IMR-90 (cell line): ENCODE results near the gene CDYL2. TPM values are rescaled to one million over a fixed set of nuclear protein-coding genes. Genes with fewer than 3 reads are reported as not detected.

Experiments
- ATAC-seq: fragments of 200-7000 bp; cut with Tn5 transposase; 2 replicates; pipeline ENCODE4 v1.9.1; 2020; ENCODE audit warnings: low read depth, mild to moderate bottlenecking, moderate library complexity
- BruUV-seq: library from RNA; stranded (reverse); fragments of 400-500 nt; replicated peaks from 2 replicates; lab custom pipeline; 2021; lab: Mats Ljungman, UMichigan
- CTCF ChIA-PET: fragments of 300-600 bp; formaldehyde crosslinking; extraction: SDS; loops from one replicate; lab custom pipeline; 2021; ENCODE audit warnings: antibody characterized with exemption; lab: Yijun Ruan, JAX
- POLR2A ChIA-PET: fragments of 300-600 bp; sonication (Branson Sonifier 250); formaldehyde crosslinking; loops from one replicate; lab custom pipeline; 2022; ENCODE audit warnings: antibody characterized with exemption; ENCODE audit not compliant: unreplicated experiment; lab: Charles Lee
- DNase-seq: peaks from one replicate; pipeline ENCODE4 v3.0.0; 2013
- H2AFZ ChIP-seq: replicated peaks from 2 replicates; pipeline ENCODE3; 2013; ENCODE audit warnings: low read length, mild to moderate bottlenecking; ENCODE audit not compliant: poor library complexity
- H2AK5ac ChIP-seq: 2 replicates; pipeline ENCODE4 v1.6.1; 2013; ENCODE audit warnings: low read depth, low read length, inconsistent platforms
- H2AK9ac ChIP-seq: replicated peaks from 2 replicates; pipeline ENCODE3; 2013; ENCODE audit warnings: mild to moderate bottlenecking, low read depth, low read length, moderate library complexity; ENCODE audit not compliant: poor library complexity
- H2BK120ac ChIP-seq: 2 replicates; pipeline ENCODE4 v1.6.1; 2013; ENCODE audit warnings: low read depth, low read length, inconsistent platforms
- H2BK15ac ChIP-seq: 3 replicates; pipeline ENCODE4 v1.6.1; 2013; ENCODE audit warnings: low read depth, low read length, inconsistent platforms
- H2BK20ac ChIP-seq: 2 replicates; pipeline ENCODE4 v1.6.1; 2013; ENCODE audit warnings: low read depth, mild to moderate bottlenecking, inconsistent platforms, low read length, moderate library complexity
- H2BK5ac ChIP-seq: 2 replicates; pipeline ENCODE4 v1.6.1; 2013; ENCODE audit warnings: mild to moderate bottlenecking, low read depth, low read length, inconsistent platforms; ENCODE audit not compliant: poor library complexity, severe bottlenecking
- H3K14ac ChIP-seq: replicated peaks from 2 replicates; pipeline ENCODE4 v1.6.1; 2013; ENCODE audit warnings: low read depth, low read length, inconsistent platforms
- H3K18ac ChIP-seq: 2 replicates; pipeline ENCODE4 v1.6.1; 2013; ENCODE audit warnings: low read depth, low read length, control low read depth
- H3K23ac ChIP-seq: 2 replicates; pipeline ENCODE4 v1.6.1; 2013; ENCODE audit warnings: low read depth, low read length, inconsistent platforms
- H3K27ac ChIP-seq: 2 replicates; pipeline ENCODE4 v1.5.1; 2013; ENCODE audit warnings: mild to moderate bottlenecking, control low read depth, low read length; ENCODE audit not compliant: insufficient read depth
- H3K27me3 ChIP-seq: 2 replicates; pipeline ENCODE4 v1.6.1; 2013; ENCODE audit warnings: low read length; ENCODE audit not compliant: control insufficient read depth, insufficient read depth
- H3K36me3 ChIP-seq: 2 replicates; pipeline ENCODE4 v1.6.1; 2013; ENCODE audit warnings: low read length, mixed read lengths; ENCODE audit not compliant: control insufficient read depth, insufficient read depth
- H3K4ac ChIP-seq: 2 replicates; pipeline ENCODE4 v1.6.1; 2013; ENCODE audit warnings: low read depth, low read length, inconsistent platforms
- H3K4me1 ChIP-seq: 2 replicates; pipeline ENCODE4 v1.6.1; 2013; ENCODE audit warnings: low read length, mixed read lengths; ENCODE audit not compliant: control insufficient read depth, insufficient read depth
- H3K4me2 ChIP-seq: 2 replicates; pipeline ENCODE4 v1.6.1; 2013; ENCODE audit warnings: low read depth, mild to moderate bottlenecking, control low read depth, low read length, moderate library complexity
- H3K4me3 ChIP-seq: 2 replicates; pipeline ENCODE4 v1.5.1; 2013; ENCODE audit warnings: low read depth, mild to moderate bottlenecking, control low read depth, low read length, moderate library complexity; ENCODE audit not compliant: insufficient read depth
- H3K56ac ChIP-seq: 2 replicates; pipeline ENCODE4 v1.6.1; 2013; ENCODE audit warnings: low read length, inconsistent platforms; ENCODE audit not compliant: insufficient read depth; ENCODE audit errors: extremely low read depth
- H3K79me1 ChIP-seq, 2 experiments: 2 replicates each; pipeline ENCODE4 v1.6.1; 2013; ENCODE audit warnings: low read length in 2 of 2, inconsistent platforms in 1 of 2, low read depth in 1 of 2
- H3K9ac ChIP-seq: 2 replicates; pipeline ENCODE4 v1.6.1; 2013; ENCODE audit warnings: low read depth, low read length, control low read depth
- H3K9me1 ChIP-seq: 2 replicates; pipeline ENCODE4 v1.6.1; 2013; ENCODE audit warnings: low read length, inconsistent platforms; ENCODE audit not compliant: insufficient read depth
- H3K9me3 ChIP-seq: 2 replicates; pipeline ENCODE4 v1.6.1; 2013; ENCODE audit warnings: low read length; ENCODE audit not compliant: control insufficient read depth, insufficient read depth
- H4K20me1 ChIP-seq: 2 replicates; pipeline ENCODE4 v1.6.1; 2013; ENCODE audit warnings: low read length, inconsistent platforms; ENCODE audit not compliant: insufficient read depth
- H4K5ac ChIP-seq: 2 replicates; pipeline ENCODE4 v1.6.1; 2013; ENCODE audit warnings: mild to moderate bottlenecking, low read depth, low read length, control low read depth
- H4K8ac ChIP-seq, 2 experiments: 2 replicates each; pipeline ENCODE4 v1.6.1; 2013; ENCODE audit warnings: low read depth in 2 of 2, low read length in 2 of 2, control low read depth in 1 of 2, inconsistent platforms in 1 of 2
- H4K91ac ChIP-seq: 2 replicates; pipeline ENCODE4 v1.6.1; 2013; ENCODE audit warnings: low read depth, low read length, inconsistent platforms; ENCODE audit not compliant: insufficient read depth
- CHD1 ChIP-seq: IDR thresholded peaks from 2 replicates; pipeline ENCODE4 v1.6.1; 2012; ENCODE audit warnings: low read depth, low read length, improper control_type of control experiment
- ELK1 ChIP-seq: fragments of 150-350 bp; IDR thresholded peaks from 2 replicates; pipeline ENCODE4 v1.6.1; 2016; ENCODE audit warnings: low read depth, mild to moderate bottlenecking, low read length, moderate library complexity, borderline replicate concordance
- FOS ChIP-seq: fragments of 150-350 bp; IDR thresholded peaks from 2 replicates; pipeline ENCODE4 v1.6.1; 2016; ENCODE audit warnings: low read depth, low read length
- MAZ ChIP-seq: IDR thresholded peaks from 2 replicates; pipeline ENCODE4 v1.6.1; 2012; ENCODE audit warnings: low read depth, mild to moderate bottlenecking, low read length, improper control_type of control experiment, moderate library complexity, borderline replicate concordance
- MXI1 ChIP-seq: IDR thresholded peaks from 2 replicates; pipeline ENCODE4 v1.6.1; 2012; ENCODE audit warnings: low read depth, mild to moderate bottlenecking, low read length, moderate library complexity, borderline replicate concordance
- NFE2L2 ChIP-seq: fragments of 150-350 bp; IDR thresholded peaks from 2 replicates; pipeline ENCODE4 v1.6.1; 2016; ENCODE audit warnings: low read depth, mild to moderate bottlenecking, low read length
- POLR2A ChIP-seq: IDR thresholded peaks from 2 replicates; pipeline ENCODE4 v1.6.1; 2012; ENCODE audit warnings: mild to moderate bottlenecking, low read depth, low read length
- RAD21 ChIP-seq: IDR thresholded peaks from 2 replicates; pipeline ENCODE4 v1.6.1; 2012; ENCODE audit warnings: low read length, improper control_type of control experiment
- RCOR1 ChIP-seq: IDR thresholded peaks from 2 replicates; pipeline ENCODE4 v1.6.1; 2012; ENCODE audit warnings: mild to moderate bottlenecking, low read length, improper control_type of control experiment; ENCODE audit not compliant: insufficient replicate concordance
- RFX5 ChIP-seq: IDR thresholded peaks from 2 replicates; pipeline ENCODE4 v1.8.0; 2012; ENCODE audit warnings: low read depth, mild to moderate bottlenecking, low read length, moderate library complexity
- WGBS, 2 experiments: methylation state at CpG; one replicate each; pipeline versions ENCODE4 v1.1.5 to v1.1.7; 2013; ENCODE audit warnings: missing lambda C conversion rate in 2 of 2; ENCODE audit not compliant: insufficient read length in 1 of 2; ENCODE audit errors: extremely low coverage in 2 of 2; 5-methylcytosine and 5-hydroxymethylcytosine counted together
- dilution Hi-C: fragments of 300-500 bp; cut with HindIII; formaldehyde crosslinking; loops from one replicate; pipeline ENCODE4 v1.14.3; 2018; ENCODE audit warnings: low sequenced_read_pairs; ENCODE audit not compliant: unreplicated experiment
- in situ Hi-C: fragments of 300-500 bp; cut with MboI; formaldehyde crosslinking; loops from 3 replicates; pipeline ENCODE4 v1.14.3; 2019; ENCODE audit warnings: low sequenced_read_pairs, inconsistent platforms, mixed read lengths
- intact Hi-C: fragments of 100-400 bp; cut with micrococcal nuclease; formaldehyde crosslinking; loops from 2 replicates; pipeline ENCODE4 v1.10.0; 2022
- polyA plus RNA-seq, 3 experiments: library from polyadenylated mRNA; depleted of rRNA; stranded (reverse); fragments of >200 nt; gene quantifications; 2 replicates each; pipeline ENCODE4 v1.2.3, GENCODE V29; 2012; ENCODE audit warnings: low replicate concordance in 1 of 3
- total RNA-seq: library from RNA; depleted of rRNA; stranded (reverse); fragments of >200 nt; gene quantifications from 2 replicates; pipeline ENCODE4 v1.2.3, GENCODE V29; 2012

CDYL2 gene
- total and polyA plus RNA-seq, 2 of the 4 experiments (the other 2 are of a cell fraction): 1.2 to 3.9 TPM

DNA sequence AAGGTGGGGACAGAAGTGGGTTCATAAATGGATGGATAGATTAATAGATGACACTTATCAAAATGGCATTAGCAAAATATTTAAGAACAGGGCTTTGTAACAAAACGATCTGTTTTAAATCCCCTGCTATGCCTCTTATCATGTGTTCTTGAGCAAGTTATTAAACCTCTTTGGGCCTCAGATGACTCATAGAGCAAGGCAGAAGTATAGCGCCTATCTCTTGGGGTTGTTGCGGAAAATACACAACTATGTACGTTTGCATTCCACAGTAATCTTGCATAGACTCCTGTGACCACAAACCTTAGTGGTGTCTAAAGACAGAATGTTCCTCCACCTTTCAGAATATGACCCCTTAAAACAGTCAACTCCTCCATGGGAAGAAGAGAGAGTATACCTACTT is 116.8 kb downstream of the CDYL2 start:
- dilution Hi-C loops: no loop called here
- H3K79me1 ChIP-seq: peaks cover 0 to 18% of the 10 kb centered on the region in 2 experiments; a peak in 3 of 4 replicates

More for the DNA sequence above, 116.8 kb downstream of the CDYL2 start:
- no peak overlapping the region for H4K91ac ChIP-seq
- no peak overlapping the region for H2BK5ac ChIP-seq
- H2BK120ac ChIP-seq: no peak overlapping the region
- ATAC-seq (no peak), DNase-seq (peak; percentile 11)
- no CpG with 5 or more reads among the region's 4 CpGs for WGBS, 2 experiments
- no peak overlapping the region for H3K23ac ChIP-seq
- no peaks in the 10 kb centered on the region for H3K27me3 ChIP-seq
- ChIA-PET CTCF (no interaction called here), POLR2A (no interaction called here)
- no peak overlapping the region for H3K4me2 ChIP-seq
- no peak overlapping the region for H3K4ac ChIP-seq
- no peak overlapping the region for H3K27ac ChIP-seq
- H2AK9ac ChIP-seq: no peak overlapping the region
- H3K18ac ChIP-seq: no peak overlapping the region
- intact Hi-C loops: no loop called here
- peaks cover 7% of the 10 kb centered on the region; the same call in 1 of the 2 replicates for H4K20me1 ChIP-seq
- no peak overlapping the region for H2BK15ac ChIP-seq
- H3K36me3 ChIP-seq: no peaks in the 10 kb centered on the region
- H3K9me3 ChIP-seq: peaks cover 5% of the 10 kb centered on the region
- H3K9ac ChIP-seq: no peak overlapping the region
- 0 out of 2 replicates have a peak, but pooled peaks cover 4% of the 10 kb centered on the region for H3K4me1 ChIP-seq
- in situ Hi-C loops: no loop called here
- H3K56ac ChIP-seq: no peak overlapping the region
- H3K4me3 ChIP-seq: no peak overlapping the region
- no peak overlapping the region for H2BK20ac ChIP-seq
- no TSS peak for BruUV-seq
- H4K8ac ChIP-seq: no peak overlapping the region
- H3K9me1 ChIP-seq: peaks cover 5% of the 10 kb centered on the region; the same call in 1 of the 2 replicates
- no peak overlapping the region for H3K14ac ChIP-seq
- no peak overlapping the region for H2AK5ac ChIP-seq
- TF ChIP-seq NFE2L2: no peak
- TF ChIP-seq ELK1: no peak
- no peak for TF ChIP-seq FOS
- TF ChIP-seq CHD1: no peak
- no peak for TF ChIP-seq RAD21
- TF ChIP-seq RCOR1: no peak
- no peak for TF ChIP-seq RFX5
- no peak for TF ChIP-seq MXI1
- TF ChIP-seq POLR2A: no peak
- no peak for TF ChIP-seq MAZ
- no peak overlapping the region for H4K5ac ChIP-seq
- H2AFZ ChIP-seq: no peak overlapping the region
